Left cardiac atrium (tissue), 4 donors: ENCODE data around the gene SLC9A7. TPM values are rescaled to one million over a fixed set of nuclear protein-coding genes. Genes with fewer than 3 reads are reported as not detected.
"Not testable (repeated sequence)": the region's sequence is repeated elsewhere in the genome, so short reads cannot be mapped to it uniquely, and the experiment has no call there.

Experiments
- ATAC-seq, 2 donors: fragments of 200-7000 bp; cut with Tn5 transposase; one replicate each; pipeline ENCODE4 v1.9.1; 2020; ENCODE audit warnings: mild to moderate bottlenecking in 2 of 2, moderate library complexity in 2 of 2
- DNase-seq: peaks from one replicate; pipeline ENCODE4 v3.0.0-alpha.2; 2020
- intact Hi-C, 2 donors: fragments of 100-400 bp; cut with DNase I; formaldehyde crosslinking; loops; one replicate each; pipeline versions ENCODE4 v1.14.1 to v1.15.1; 2022 to 2023
- long read RNA-seq: library from polyadenylated mRNA; unstranded; transcript quantifications from one replicate; pipeline ENCODE4 v2.0.0, GENCODE V29; 2021
- total RNA-seq, 2 donors: library from RNA; stranded (reverse); fragmentation: NEBNext Ultra II Directional; extraction: Animal tissue kit (Norgen Biotek cat#: 25700); gene quantifications; one replicate each; pipeline ENCODE4 v1.2.1, GENCODE V29; 2021
- donor health status: DM: no; HTN: yes; CAD: no.
- donor health status: DM: no; HTN: yes; CAD: no; lungs with severe emphysema.
- donor health status: DM: yes; HTN: yes; CAD: no.
- donor health status: Dilated cardiomyopathy.

The SLC9A7 gene
- 1 to 10 TPM; 4.0 to 4.8 TPM for total RNA-seq
- long read RNA-seq, partial matches to known transcripts = 0 of 1 reads
- long read RNA-seq, other reads (novel, unspliced or antisense) = 1 of 1 reads

- peak; percentile 75 for DNase-seq
- intact Hi-C loops = loop anchor here in 1 of 2 donors (2.0 kb wide), 1 partner anchor 38 kb away; no protein-coding TSS in a partner anchor
- ATAC-seq = peak; percentile 90 to 96
Observed at GRCh38 chrX:46758956-46759644, at the start of gene SLC9A7. SLC9A7 (minus strand) TSS chrX:46759118; CDS start chrX:46759029, 89 bp downstream.

- intact Hi-C loops = no loop called here
- DNase-seq = no peak
- ATAC-seq = no peak
Observed at GRCh38 chrX:46805270-46805669, 46.4 kb upstream of the SLC9A7 start.

- intact Hi-C loops = no loop called here
- ATAC-seq (no peak), DNase-seq (no peak)
Observed at GRCh38 chrX:46803140-46803539, 44.2 kb upstream of the SLC9A7 start.

- DNase-seq (peak; percentile 75), ATAC-seq (peak; percentile 75 to 80)
- intact Hi-C loops = loop anchor here in 1 of 2 donors (2.0 to 10.0 kb wide), 2 partner anchors 38 to 252 kb away; partner anchors contain the start of genes SLC9A7 and ZNF674
Observed at GRCh38 chrX:46796574-46797191, 37.8 kb upstream of the SLC9A7 start.

GRCh38 chrX:46793386-46794143, 34.6 kb upstream of the SLC9A7 start:
- intact Hi-C loops = loop anchor here in 1 of 2 donors (10.0 kb wide), 1 partner anchor 249 kb away; the partner anchor contains the start of gene ZNF674
- DNase-seq (no peak), ATAC-seq (no peak)

GRCh38 chrX:46792810-46793188, 33.9 kb upstream of the SLC9A7 start:
- DNase-seq (no peak), ATAC-seq (no peak)
- intact Hi-C loops = loop anchor here in 1 of 2 donors (10.0 kb wide), 1 partner anchor 248 kb away; the partner anchor contains the start of gene ZNF674

GRCh38 chrX:46791927-46792809, 33.2 kb upstream of the SLC9A7 start:
- peak in 1 of 2 donors; percentile 81 for ATAC-seq
- intact Hi-C loops = loop anchor here in 1 of 2 donors (10.0 kb wide), 1 partner anchor 247 kb away; the partner anchor contains the start of gene ZNF674
- peak; percentile 25 for DNase-seq

- ATAC-seq (no peak), DNase-seq (no peak)
- intact Hi-C loops = no loop called here
Observed at GRCh38 chrX:46788902-46789301, 30.0 kb upstream of the SLC9A7 start.

- ATAC-seq, DNase-seq, intact Hi-C loops: not testable (repeated sequence)
Observed at GRCh38 chrX:46784437-46784836, 25.5 kb upstream of the SLC9A7 start.

- intact Hi-C loops = no loop called here
- ATAC-seq (no peak), DNase-seq (no peak)
Observed at GRCh38 chrX:46782034-46782433, 23.1 kb upstream of the SLC9A7 start.

GRCh38 chrX:46777971-46778810, 19.3 kb upstream of the SLC9A7 start:
- intact Hi-C loops = no loop called here
- DNase-seq = no peak
- no peak for ATAC-seq

GRCh38 chrX:46770817-46771163, 11.9 kb upstream of the SLC9A7 start:
- ATAC-seq = peak in 1 of 2 donors; percentile 57
- intact Hi-C loops = no loop called here
- DNase-seq = no peak

- intact Hi-C loops = no loop called here
- ATAC-seq (no peak), DNase-seq (no peak)
Observed at GRCh38 chrX:46770000-46770816, 11.3 kb upstream of the SLC9A7 start.

- no peak for DNase-seq
- ATAC-seq = no peak
- intact Hi-C loops = no loop called here
Observed at GRCh38 chrX:46762963-46763362, 4.0 kb upstream of the SLC9A7 start.

- no peak for DNase-seq
- intact Hi-C loops = loop anchor here in 1 of 2 donors (2.0 kb wide), 1 partner anchor 37 kb away; no protein-coding TSS in a partner anchor
- no peak for ATAC-seq
Observed at GRCh38 chrX:46759645-46759974, 692 bp upstream of the SLC9A7 start.

GRCh38 chrX:46758163-46758955, 559 bp downstream of the SLC9A7 start:
- DNase-seq (no peak), ATAC-seq (peak; percentile 18 to 42)
- intact Hi-C loops = loop anchor here in 1 of 2 donors (2.0 kb wide), 1 partner anchor 38 kb away; no protein-coding TSS in a partner anchor
